Heart left ventricle (tissue), 13 donors: ENCODE data around the gene ABLIM2.

Experiments
- POLR2A ChIP-seq, 2 donors: fragments of 450-650 bp; IDR thresholded peaks; one replicate each; pipeline ENCODE4 v1.6.1; 2017; ENCODE audit warnings: antibody characterized with exemption in 2 of 2, mild to moderate bottlenecking in 2 of 2, moderate library complexity in 2 of 2
- TF ChIP-seq, protein P1 (sequence below), 12 donors: fragments of 200-600 bp; sonication (generic) in 4 of 12; IDR thresholded peaks; one replicate each; pipeline versions ENCODE4 v1.5.0 to v1.8.0; 2018 to 2022; ENCODE audit warnings: antibody characterized with exemption in 12 of 12, mild to moderate bottlenecking in 5 of 12
- donor health status: ischemic (EF 13 %, LVEDD 7.1; RV severe dilation, severe dysfunction).
- donor health status: DM: no; HTN: yes; CAD: no.
- donor health status: DM: no; HTN: no; CAD: no.
- donor health status: ischemic (EF 25% LVEDD 6.9; RV normal size, moderate dysfunction).
- donor health status: ischemic (EF 25% LVEDD 5.7; RV mildly dilated, moderate dysfunction).
- donor health status: ischemic (EF 35%, LVEDD 5.7; RV mildly dilated, moderate dysfunction).
- donor health status: nonischemic (EF 11% LVEDD 7.7; RV severe dilation, severe dysfunction).
- donor health status: DM: yes; HTN: yes; CAD: no.
- donor health status: PGD.
- donor health status: ischemic (EF 29% LVEDD 5.4; RV normal size, mild dysfunction).
- donor health status: nonischemic (EF 23%, LVEDD 6.1; RV moderate dilation, normal function).

DNA sequence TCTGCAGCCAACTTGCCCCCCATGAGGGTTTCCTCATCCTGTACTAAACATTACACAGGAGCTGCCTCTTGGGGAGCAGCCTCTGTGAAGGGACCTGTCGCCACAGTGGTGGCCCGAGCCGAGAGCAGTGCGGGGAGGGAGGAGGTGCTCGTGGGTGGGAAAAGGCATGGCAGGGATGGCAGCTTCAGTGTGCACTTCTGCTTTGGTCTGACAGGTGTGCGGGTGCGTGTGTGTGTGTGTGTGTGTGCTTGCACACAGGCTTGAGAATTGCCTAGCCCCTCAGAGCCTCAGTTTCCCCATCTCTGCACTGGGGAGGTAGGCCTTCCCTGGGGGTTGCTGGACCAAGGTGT, 44.4 kb upstream of the ABLIM2 start:
- TF ChIP-seq, protein P1, sequence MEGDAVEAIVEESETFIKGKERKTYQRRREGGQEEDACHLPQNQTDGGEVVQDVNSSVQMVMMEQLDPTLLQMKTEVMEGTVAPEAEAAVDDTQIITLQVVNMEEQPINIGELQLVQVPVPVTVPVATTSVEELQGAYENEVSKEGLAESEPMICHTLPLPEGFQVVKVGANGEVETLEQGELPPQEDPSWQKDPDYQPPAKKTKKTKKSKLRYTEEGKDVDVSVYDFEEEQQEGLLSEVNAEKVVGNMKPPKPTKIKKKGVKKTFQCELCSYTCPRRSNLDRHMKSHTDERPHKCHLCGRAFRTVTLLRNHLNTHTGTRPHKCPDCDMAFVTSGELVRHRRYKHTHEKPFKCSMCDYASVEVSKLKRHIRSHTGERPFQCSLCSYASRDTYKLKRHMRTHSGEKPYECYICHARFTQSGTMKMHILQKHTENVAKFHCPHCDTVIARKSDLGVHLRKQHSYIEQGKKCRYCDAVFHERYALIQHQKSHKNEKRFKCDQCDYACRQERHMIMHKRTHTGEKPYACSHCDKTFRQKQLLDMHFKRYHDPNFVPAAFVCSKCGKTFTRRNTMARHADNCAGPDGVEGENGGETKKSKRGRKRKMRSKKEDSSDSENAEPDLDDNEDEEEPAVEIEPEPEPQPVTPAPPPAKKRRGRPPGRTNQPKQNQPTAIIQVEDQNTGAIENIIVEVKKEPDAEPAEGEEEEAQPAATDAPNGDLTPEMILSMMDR (IDR thresholded peaks at IDR 0.05) = no peak
- no peak for TF ChIP-seq POLR2A (IDR thresholded peaks at IDR 0.05)
